IPS DF 4.7 (cell line): ENCODE results near the gene CSTF3.
"Not testable (repeated sequence)": the region's sequence is repeated elsewhere in the genome, so short reads cannot be mapped to it uniquely, and the experiment has no call there.

Source experiments
- DNase-seq: peaks from one replicate; pipeline ENCODE4 v3.0.0-alpha.2; 2013; ENCODE audit warnings: low spot score; ENCODE audit errors: extremely low read depth

The CSTF3 gene

DNA sequence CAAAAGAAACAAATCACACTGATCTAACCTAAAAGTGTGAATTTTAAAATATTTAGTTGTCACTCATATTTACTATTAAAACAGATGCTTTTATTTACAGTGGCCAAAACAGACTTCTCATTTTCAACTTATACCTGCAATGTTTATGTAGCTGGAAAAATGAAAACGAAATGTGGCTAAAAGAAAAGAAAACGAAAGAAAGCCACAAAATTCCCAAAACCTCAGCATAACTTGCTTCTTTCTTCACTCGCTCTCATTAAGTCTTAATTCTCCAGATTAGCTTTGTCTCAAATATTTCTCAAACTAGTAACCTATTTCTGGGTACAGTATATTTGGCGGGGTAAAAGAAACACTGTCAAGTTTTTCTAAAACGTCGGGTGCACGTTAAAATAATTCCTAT, 693 bp downstream of the CSTF3 start:
- no peak for DNase-seq

DNA sequence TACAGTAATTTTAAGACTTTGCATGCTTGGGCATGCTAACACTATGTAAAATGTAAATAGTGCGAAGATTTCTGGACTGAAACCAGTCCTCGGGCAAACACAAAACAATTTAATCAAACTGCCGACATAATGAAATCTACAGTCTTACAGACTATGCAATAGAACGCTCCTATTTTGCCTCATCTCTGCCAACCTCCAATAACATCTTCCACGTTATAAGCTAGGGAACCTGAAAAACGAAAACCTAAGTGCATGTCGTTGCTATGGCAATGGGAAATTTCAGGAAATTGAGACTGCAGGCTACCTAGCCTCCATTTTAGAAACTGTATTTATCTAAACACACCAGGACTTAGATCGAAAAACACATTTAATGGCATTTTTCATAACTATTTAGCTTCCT, 1.1 kb downstream of the CSTF3 start:
- DNase-seq = no peak

DNA sequence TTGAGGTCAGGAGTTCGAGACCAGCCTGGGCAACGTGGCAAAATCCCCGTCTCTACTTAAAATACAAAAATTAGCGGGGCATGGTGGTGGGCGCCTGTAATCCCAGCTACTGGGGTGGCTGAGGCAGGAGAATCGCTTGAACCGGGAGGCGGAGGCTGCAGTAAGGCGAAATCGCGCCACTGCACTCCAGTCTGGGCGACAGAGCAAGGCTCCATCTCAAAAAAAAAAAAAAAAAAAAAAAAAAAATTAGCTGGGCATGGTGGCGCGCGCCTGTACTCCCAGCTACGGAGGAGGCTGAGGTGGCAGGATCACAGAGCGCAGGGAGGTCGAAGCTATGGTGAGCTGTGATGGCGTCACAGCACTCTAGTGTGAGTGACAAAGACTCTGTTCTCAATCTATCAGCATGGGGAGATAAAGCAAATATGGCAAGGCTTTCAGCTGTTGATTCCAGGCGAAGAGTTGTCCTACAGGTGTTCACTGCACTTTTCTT, 1.9 kb downstream of the CSTF3 start:
- not testable (repeated sequence) for DNase-seq

DNA sequence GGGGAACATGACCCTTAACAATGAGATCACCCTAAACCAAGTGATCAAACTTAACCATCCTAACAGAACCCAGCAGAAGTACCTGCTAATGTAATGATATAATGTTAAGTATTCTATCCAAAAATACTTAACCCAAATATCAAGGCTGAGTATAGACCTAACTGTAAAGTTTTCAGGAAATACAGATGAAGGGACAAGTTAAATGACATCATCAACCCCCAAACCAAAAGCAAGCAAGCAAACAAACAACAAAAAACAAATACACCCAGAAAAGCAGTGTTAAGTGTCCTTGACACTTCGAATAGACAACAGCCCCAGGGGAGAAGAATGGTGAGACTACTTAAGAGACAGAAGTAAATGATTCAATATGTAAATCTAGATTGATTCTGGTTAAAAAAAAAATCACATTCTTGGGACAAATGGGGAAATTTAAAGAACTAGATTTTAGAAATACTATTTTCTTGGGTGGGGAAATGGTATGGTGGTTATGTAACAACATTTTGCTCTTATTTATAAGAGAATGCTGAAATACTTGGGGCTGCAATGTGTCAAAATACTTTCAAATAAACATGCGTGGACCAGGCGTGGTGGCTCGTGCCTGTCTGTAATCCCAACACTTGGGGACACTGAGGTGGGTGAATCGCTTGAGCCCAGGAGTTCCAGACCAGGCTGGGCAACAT, 2.5 kb downstream of the CSTF3 start:
- DNase-seq = no peak

DNA sequence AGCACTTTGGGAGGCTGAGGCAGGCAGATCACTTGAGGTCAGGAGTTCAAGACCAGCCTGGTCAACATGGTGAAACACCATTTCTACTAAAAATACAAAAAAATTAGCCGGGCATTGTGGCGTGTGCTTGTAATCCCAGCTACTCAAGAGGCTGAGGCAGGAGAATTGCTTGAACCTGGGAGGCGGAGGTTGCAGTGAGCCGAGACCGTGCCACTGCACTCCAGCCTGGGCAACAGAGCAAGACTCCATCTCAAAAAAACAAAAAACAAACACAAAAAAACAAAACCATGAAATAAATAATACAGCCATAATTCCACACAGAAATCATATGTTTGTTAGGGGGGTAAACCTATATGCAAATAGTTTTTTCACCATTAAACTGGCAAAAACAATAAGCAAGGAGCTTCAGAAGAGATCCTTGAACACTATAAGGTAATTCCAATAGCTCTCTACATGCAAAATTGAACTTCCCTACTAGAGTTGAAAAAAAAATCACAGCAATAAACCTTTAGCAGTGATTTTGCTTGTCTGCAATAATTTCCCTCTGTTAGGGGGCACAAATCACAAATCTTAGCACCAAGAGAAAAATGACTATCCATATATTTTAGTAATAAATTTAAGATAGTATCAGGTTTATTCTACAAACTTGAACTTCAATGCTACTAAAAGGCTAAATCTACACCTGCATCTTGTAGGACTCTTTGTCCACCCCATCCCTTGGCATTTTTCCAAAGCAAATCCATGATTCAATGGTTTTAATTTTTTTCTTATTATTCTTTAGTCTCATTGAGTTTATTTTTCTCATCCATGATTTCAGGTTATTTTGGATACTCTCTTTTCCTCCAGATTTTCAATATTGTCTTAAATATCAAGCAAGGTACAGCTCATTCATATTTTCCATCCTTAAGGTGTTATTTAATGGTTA, 3.9 kb downstream of the CSTF3 start:
- DNase-seq = no peak

DNA sequence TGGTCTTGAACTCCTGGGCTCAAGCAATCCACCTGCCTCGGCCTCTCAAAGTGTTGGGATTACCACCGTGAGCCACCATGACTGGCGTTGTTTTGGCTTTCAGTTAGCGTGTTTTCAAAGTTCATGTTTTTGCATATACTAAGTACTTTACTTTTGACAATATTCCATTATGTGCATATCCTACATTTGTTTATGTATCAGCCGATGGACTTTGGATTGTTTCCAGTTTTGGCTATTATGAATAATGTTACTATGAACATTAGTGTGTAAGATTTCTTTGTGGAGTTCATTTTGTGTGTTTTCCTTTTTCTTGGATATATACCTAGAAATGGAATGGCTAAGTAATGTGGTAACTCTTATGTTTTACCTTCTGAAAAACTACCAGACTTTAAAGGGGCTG, 9.9 kb downstream of the CSTF3 start:
- DNase-seq = no peak

DNA sequence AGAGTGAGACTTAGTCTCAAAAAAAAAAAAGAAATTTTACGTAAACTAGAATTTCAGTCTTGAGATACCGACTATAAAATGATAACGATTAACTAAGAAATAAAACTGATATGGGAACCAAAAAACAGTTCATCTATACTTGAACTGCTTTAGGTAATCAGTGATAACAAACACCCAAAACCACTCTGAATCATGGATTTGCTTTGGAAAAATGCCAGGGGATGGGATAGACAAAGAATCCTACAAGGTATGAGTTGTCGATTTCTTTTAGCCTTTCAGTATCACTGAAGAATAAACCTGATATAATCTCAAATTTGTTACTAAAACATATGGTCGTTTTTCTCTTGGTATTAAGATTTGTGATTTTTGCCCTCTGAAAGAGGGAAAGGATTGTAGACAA, 13.7 kb downstream of the CSTF3 start:
- DNase-seq = no peak

DNA sequence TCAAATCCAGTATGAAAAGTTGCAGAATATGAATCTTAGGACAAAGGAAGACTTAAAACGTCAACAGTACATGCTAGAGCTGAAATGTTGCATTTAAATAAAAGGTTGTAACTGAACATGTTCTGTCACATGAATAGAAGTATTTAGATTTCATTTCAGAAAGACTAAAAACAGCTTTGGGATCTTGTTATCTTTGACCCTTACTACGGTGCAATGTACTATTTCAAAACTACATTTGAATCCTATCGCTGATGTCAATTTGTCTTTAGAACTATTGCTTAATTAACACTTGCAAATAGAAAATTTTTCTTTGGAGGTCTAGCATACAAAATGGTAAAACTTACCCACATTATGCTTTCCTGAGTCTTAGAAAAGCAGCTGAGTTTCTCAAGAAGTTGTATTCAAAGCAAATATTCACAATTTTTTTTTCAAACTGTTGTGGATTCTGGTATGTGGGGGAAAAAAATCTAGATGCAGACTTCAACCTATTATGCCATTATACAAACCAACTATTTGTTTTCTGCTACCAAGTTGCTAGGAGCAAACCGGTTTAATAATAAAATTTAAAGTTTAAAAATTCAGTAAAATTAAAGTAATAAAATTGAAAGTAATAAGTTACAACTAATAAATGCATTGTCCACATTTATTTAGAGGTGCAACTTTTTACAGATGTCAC, 25.4 kb downstream of the CSTF3 start:
- DNase-seq = no peak

DNA sequence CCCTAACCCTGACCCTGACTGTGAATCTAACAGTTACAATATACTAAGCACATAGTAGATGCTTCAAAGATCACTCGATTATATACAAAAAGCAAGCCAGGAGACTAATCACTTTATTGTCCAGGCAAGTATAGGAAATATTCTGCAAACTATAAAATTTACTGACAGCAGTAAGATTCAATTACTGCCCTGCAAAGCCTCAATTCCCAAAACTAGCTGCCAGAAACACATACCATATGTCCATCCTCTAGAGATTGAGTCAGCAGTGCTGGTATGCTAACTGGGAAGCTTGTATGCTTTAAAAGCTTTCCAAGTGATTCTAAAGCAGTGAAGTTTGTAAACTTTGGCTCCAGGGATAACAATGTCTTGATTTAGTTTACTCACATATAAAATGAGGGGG, 26.1 kb downstream of the CSTF3 start:
- no peak for DNase-seq

DNA sequence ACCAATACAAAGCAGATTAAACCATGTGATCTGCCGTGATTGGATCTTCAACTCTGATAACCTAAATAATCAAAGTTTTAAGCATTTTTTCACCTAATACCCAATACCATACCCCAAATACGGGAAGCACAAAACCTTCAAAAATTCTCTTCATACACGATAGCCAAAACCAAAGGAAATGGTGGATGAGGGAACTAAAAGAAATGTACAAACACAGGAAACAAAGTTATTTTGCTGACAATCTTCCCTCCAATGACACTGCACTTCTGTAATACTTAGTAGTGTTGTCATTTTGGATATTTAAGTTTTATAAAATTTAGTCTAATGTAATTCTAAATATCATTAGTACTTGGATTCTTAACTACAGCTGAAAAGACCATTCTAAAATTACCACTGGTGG, 27.0 kb downstream of the CSTF3 start:
- DNase-seq = no peak

DNA sequence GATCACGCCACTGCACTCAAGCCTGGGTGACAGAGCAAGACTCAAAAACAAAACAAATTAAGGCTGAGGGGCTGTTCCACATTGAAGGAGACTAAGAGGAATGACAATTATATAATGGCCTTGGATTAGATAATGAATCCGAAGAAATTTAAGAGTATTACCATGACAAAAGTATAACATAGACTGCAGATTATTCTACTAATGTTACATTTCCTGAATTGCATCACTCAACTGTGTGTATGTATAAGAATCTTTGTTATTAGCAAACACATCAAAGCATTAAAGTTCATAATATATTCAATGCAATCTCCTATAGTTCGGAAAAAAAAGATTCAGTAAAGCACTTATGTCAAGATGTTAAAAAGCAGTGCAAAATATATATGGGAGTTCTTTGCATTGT, 27.5 kb downstream of the CSTF3 start:
- no peak for DNase-seq

DNA sequence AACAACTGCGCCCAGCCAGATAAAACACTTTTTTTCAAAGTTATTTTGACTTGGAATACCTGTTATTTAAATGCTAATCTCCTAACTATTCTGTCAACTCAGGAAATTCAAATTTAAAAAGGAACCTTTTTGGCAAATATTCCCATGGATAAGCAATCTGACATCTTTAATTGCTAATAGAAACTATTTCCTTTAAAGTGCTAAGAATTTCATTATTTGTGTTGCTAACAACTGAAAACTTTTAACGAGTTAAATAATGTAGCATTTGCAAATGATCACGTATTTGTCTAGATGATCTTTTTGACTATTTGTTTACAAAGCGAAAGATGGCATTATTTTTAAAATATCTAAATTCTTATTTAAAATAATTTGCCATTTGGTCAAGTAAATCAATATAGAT, 28.8 kb downstream of the CSTF3 start:
- no peak for DNase-seq

DNA sequence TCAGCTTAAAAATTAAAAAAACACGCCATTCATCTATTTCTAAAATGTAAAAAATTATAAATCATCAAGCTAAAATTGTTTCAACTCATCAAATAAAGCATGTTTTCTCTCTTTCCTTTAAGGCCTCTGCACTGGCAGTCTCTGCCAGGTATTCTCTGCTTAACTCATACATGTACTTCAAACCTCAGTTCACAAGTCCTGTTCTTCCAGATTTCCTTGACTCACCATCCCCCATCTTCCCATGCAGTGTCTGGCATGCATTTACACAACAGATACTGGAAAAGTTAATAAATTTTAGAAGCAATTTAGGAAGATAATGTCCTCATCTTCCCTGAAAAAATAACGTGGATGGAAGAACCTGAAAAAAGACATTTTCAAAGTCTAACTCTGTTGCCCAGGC, 32.5 kb downstream of the CSTF3 start:
- no peak for DNase-seq

DNA sequence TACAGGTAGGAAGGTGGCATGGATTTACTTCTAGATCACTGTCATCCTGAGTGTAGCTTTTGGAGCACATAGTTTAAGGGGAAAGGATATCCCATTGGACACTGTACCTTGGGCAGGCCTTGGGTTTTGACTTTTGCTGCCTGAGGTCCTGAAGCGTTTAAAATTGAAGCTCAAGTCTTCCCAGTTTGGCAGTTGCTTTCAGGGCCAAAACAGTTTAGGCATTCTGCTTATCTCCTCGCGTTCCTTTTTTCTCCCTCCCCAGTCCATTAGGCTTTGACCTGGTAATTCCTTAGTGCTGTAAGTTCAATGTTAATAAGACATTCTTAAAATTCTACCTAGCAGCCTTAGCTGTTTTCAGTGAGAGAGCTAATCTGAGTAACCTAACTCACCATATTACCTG, 35.7 kb downstream of the CSTF3 start:
- no peak for DNase-seq

DNA sequence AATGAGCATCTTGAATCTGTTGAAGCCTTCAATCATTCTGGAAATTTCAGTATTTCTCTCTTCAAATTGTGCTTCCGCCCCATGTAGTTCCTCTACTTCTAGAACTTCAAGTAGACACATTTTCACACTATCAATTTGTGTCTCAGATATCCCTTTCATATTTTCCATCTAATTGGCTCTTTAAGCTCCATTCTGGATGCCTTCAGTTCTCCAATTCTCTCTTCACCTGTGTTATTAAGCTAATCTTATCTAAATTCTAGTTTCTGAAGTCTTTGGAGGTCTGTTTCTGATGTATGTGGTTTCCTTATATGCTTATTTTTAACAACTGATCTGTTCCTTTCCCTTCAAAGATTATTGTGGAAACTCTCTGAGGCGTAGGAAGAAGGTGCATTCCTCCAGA, 36.3 kb downstream of the CSTF3 start:
- DNase-seq = no peak

DNA sequence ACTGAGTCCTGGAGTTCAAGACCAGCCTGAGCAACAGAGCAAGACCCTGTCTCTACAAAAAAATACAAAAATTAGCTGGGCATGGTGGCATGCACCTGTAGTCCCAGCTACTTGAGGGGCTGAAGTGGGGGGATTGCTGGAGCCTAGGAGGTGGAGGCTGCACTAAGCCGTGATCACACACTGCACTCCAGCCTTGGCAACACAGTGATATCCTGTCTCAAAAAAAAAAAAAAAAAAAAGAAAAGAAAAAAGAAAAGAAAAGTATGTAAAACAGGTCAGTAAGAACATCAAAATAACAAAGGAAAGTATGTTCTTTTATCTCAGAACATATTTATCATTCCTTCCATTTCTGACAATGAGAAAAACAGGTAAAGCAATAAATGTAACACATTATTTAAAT, 38.6 kb downstream of the CSTF3 start:
- DNase-seq = not testable (repeated sequence)

DNA sequence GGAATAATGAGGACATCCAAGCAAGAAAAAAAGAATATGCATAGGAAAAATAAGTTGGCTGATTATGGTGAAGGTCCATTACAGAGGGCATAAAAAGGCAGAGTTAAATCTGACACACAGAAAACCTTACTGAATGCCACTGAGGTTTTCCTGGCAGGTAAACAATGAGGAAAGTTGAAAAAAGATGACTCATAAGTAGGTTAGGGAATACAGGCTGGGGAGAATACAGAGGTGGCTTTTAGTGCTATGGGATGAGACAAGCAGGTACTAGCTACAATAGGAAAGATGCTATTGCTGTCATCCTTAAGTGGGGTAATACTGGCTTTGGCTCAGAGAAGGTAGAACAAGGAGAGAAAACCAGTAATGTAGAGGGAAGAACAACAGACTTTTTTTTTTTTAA, 44.7 kb downstream of the CSTF3 start:
- DNase-seq = no peak

DNA sequence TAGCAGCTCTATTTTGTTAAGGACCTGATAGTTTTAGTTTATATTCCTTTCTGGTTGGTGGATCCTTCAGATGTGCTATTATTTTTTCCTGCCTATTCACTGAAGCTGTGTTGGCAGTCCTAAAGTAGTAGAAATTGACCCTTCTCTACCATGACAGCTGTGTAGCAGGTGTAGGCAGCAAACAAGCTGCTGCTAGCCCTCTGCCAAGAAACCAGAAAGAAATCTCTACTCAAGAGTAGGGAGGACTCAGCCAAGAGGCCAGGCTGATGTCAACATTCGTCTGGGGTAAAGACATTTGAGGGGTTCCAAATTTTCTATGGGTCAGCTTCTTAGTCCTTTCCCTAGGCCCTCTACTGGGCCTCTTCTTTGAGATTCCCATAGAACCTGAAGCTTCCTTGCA, 51.2 kb downstream of the CSTF3 start:
- no peak for DNase-seq

DNA sequence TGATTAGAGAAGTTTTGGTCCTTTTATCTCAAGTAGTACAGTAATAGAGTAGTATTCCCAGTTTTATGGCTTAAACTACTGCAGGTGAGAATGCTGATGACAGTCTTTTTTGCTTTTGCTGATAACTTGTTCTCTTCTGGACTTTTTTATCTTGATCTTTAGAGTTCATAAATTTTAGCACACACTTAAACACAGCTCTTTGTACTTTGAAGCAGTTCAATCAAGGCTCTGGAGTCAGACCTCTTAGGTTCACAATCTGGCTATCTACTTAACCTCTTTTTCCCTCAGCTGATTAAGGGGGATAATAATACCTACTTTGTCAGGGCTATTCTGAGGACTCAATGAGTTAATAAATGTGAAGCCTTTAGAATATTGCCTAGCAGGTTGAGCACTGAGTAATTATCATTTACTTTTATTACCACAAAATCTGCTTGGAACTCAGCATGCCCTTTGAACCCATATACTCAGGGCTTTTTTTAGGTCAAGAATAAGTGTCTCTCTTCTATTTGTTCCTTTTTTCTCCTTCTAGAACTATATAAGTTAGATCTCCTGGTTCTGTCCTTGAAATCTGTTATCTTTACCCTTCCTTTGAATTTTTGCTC, 51.9 kb downstream of the CSTF3 start:
- no peak for DNase-seq

DNA sequence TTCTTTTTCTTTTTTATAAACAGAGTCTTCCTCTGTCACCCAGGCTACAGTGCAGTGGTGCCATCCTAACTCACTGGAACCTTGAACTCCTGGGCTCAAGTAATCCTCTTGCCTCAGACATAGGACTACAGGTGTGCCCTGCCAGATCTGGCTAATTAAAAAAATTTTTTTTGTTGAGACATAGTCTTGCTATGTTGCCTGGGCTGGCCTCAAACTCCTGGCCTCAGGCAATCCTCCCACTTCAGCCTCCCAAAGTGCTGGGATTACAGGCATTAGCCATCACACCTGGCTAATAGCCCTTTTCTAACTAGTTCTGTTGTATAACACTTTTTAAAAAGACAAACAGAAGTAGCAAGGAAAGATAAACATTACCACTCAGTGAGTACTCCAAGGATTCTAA, 57.4 kb downstream of the CSTF3 start:
- DNase-seq = no peak

DNA sequence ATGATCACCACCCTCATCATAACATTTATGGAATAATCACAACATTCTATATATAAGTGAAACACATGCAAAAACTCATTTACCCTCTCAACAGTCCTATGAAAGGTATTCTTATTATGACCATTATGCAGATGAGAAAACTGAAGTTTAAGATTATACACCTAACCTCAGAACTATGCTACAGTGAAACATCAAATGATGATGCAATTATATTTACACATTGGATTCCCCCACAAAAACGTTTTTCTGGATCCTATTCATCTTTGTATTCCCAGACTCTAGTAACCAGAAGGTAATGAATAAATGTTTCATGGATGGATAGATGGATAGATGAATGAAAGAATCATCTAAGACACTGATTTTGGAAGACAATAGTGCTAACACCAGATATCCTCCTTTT, 67.1 kb downstream of the CSTF3 start:
- DNase-seq = no peak

DNA sequence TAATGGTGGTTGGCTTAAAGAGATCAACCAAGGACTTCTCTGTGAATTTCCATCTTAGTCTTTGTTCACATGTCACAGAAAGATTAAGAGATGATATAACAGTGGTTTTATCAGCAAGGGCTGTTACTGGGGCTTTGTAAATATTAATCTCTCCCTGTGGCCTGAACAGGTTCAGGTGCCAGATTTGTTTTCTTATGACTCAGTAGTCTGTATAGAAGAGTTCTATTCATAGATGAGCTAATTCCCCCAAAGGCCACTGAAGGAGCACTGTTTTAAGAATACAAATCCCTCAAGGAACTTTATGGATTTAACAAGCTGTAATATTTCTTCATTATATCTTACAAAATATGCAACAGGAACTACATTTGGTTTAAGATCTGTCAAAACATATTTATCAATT, 71.5 kb downstream of the CSTF3 start:
- no peak for DNase-seq
